Endothelial cell of umbilical vein (primary cell): ENCODE results near the gene PAOX. TPM values are rescaled to one million over a fixed set of nuclear protein-coding genes. Genes with fewer than 3 reads are reported as not detected.

Source experiments
- BruUV-seq: library from RNA; stranded (reverse); fragments of 400-500 nt; replicated peaks from 2 replicates; lab custom pipeline; 2021; lab: Mats Ljungman, UMichigan
- CTCF ChIA-PET: fragments of 300-600, 350-600 bp; sonication (Branson Sonifier 250); formaldehyde crosslinking; loops from one replicate; lab custom pipeline; 2021; ENCODE audit warnings: antibody characterized with exemption, inconsistent platforms; lab: Charles Lee
- POLR2A ChIA-PET: fragments of 300-600, 350-600 bp; sonication (Branson Sonifier 250); formaldehyde crosslinking; loops from one replicate; lab custom pipeline; 2021; ENCODE audit warnings: antibody characterized with exemption, inconsistent platforms; lab: Charles Lee
- DNase-seq: peaks from one replicate; pipeline ENCODE4 v3.0.0-alpha.2; 2011; ENCODE audit warnings: low read depth, low spot score
- FAIRE-seq: peaks from 2 replicates; lab custom pipeline; 2011; peaks lifted over from hg19 to GRCh38; lab: Jason Lieb, UNC
- H2AFZ ChIP-seq: 2 replicates; pipeline ENCODE4 v1.6.0; 2012; ENCODE audit warnings: low read depth, low read length, control low read depth, inconsistent platforms
- H3K27ac ChIP-seq: 2 replicates; pipeline ENCODE4 v1.5.1; 2011; ENCODE audit warnings: low read depth, mild to moderate bottlenecking, control low read depth, low read length, moderate library complexity; ENCODE audit not compliant: insufficient read depth
- H3K27me3 ChIP-seq, 2 experiments: 2 replicates each; pipeline versions ENCODE4 v1.6.0 to v1.6.1; 2011; ENCODE audit warnings: low read length in 2 of 2, mixed read lengths in 1 of 2; ENCODE audit not compliant: control insufficient read depth in 2 of 2, insufficient read depth in 2 of 2
- H3K36me3 ChIP-seq, 2 experiments: 2 replicates in 1 of 2; 3 replicates in 1 of 2; pipeline ENCODE4 v1.5.1; 2011; ENCODE audit warnings: low read length in 2 of 2, mild to moderate bottlenecking in 1 of 2, moderate library complexity in 1 of 2; ENCODE audit not compliant: control insufficient read depth in 2 of 2, insufficient read depth in 2 of 2; ENCODE audit errors: extremely low read depth in 1 of 2
- H3K4me1 ChIP-seq: 3 replicates; pipeline ENCODE4 v1.5.1; 2011; ENCODE audit warnings: mild to moderate bottlenecking, low read length; ENCODE audit not compliant: control insufficient read depth, insufficient read depth; ENCODE audit errors: extremely low read depth
- H3K4me2 ChIP-seq: 2 replicates; pipeline ENCODE4 v1.6.1; 2011; ENCODE audit warnings: low read length, control low read depth, mixed read lengths; ENCODE audit not compliant: insufficient read depth
- H3K4me3 ChIP-seq, 3 experiments: fragments of 200-600 bp in 1 of 3; sonication (generic), shearing (Covaris generic) in 1 of 3; replicated peaks in 1 of 3; 2 replicates each; pipeline ENCODE4 v1.5.1; 2011 to 2016; ENCODE audit warnings: control low read depth in 3 of 3, low read length in 3 of 3, mild to moderate bottlenecking in 2 of 3, inconsistent platforms in 1 of 3, low read depth in 1 of 3, moderate library complexity in 1 of 3; ENCODE audit not compliant: insufficient read depth in 1 of 3
- H3K79me2 ChIP-seq: 2 replicates; pipeline ENCODE4 v1.6.0; 2012; ENCODE audit warnings: low read length, inconsistent platforms; ENCODE audit not compliant: control insufficient read depth, insufficient read depth
- H3K9ac ChIP-seq: replicated peaks from 2 replicates; pipeline ENCODE3; 2011; ENCODE audit warnings: low read length, control low read depth; ENCODE audit not compliant: insufficient read depth; ENCODE audit errors: extremely low read depth
- H3K9me1 ChIP-seq: replicated peaks from 3 replicates; pipeline ENCODE4 v1.6.0; 2011; ENCODE audit warnings: mild to moderate bottlenecking, low read length; ENCODE audit not compliant: control insufficient read depth, insufficient read depth; ENCODE audit errors: extremely low read depth
- H3K9me3 ChIP-seq: replicated peaks from 2 replicates; pipeline ENCODE4 v1.5.1; 2012; ENCODE audit warnings: low read length, inconsistent platforms; ENCODE audit not compliant: control insufficient read depth, insufficient read depth
- H4K20me1 ChIP-seq: replicated peaks from 2 replicates; pipeline ENCODE3; 2011; ENCODE audit warnings: mild to moderate bottlenecking, low read length; ENCODE audit not compliant: control insufficient read depth, insufficient read depth; ENCODE audit errors: extremely low read depth
- CTCF ChIP-seq, 2 donors: IDR thresholded peaks; 1 replicate in 1 of 2; 2 replicates in 1 of 2; pipeline ENCODE4 v1.5.1; 2011; ENCODE audit warnings: low read length in 2 of 2, mild to moderate bottlenecking in 2 of 2, moderate library complexity in 2 of 2, control low read depth in 1 of 2, inconsistent platforms in 1 of 2, low read depth in 1 of 2; ENCODE audit not compliant: insufficient read depth in 1 of 2; ENCODE audit errors: extremely low read depth in 1 of 2
- EZH2 ChIP-seq: IDR thresholded peaks from 2 replicates; pipeline ENCODE4 v1.6.1; 2012; ENCODE audit warnings: borderline replicate concordance, low read depth, mild to moderate bottlenecking, moderate library complexity, low read length, inconsistent platforms; ENCODE audit not compliant: severe bottlenecking
- FOS ChIP-seq: IDR thresholded peaks from 2 replicates; pipeline ENCODE4 v1.6.1; 2011; ENCODE audit warnings: mild to moderate bottlenecking, low read length, moderate library complexity, borderline replicate concordance; ENCODE audit not compliant: insufficient read depth
- GATA2 ChIP-seq: IDR thresholded peaks from 2 replicates; pipeline ENCODE4 v1.7.0; 2011; ENCODE audit warnings: low read depth, mild to moderate bottlenecking, moderate library complexity, mixed read lengths, low read length; ENCODE audit not compliant: insufficient read length, insufficient read depth
- JUN ChIP-seq: IDR thresholded peaks from 2 replicates; pipeline ENCODE4 v1.6.1; 2011; ENCODE audit warnings: borderline replicate concordance, low read depth; ENCODE audit not compliant: insufficient read length, insufficient read depth
- MAX ChIP-seq: IDR thresholded peaks from 2 replicates; pipeline ENCODE4 v1.6.1; 2011; ENCODE audit not compliant: insufficient read depth, insufficient read length
- MYC ChIP-seq: IDR thresholded peaks from one replicate; pipeline ENCODE4 v1.6.1; 2011; ENCODE audit warnings: mild to moderate bottlenecking, low read depth, low read length
- POLR2A ChIP-seq: IDR thresholded peaks from 2 replicates; pipeline ENCODE4 v1.6.1; 2012; ENCODE audit warnings: low read depth, mild to moderate bottlenecking, control low read depth, low read length
- POLR2AphosphoS5 ChIP-seq: IDR thresholded peaks from 2 replicates; pipeline ENCODE4 v1.6.1; 2012; ENCODE audit warnings: low read depth, mild to moderate bottlenecking, control low read depth, low read length, moderate library complexity; ENCODE audit not compliant: insufficient read depth
- dilution Hi-C: fragments of 300-500 bp; cut with MboI; formaldehyde crosslinking; loops from one replicate; pipeline ENCODE4 v1.15.0; 2019; ENCODE audit warnings: low sequenced_read_pairs; ENCODE audit not compliant: extremely low pct_ligation_motif_present
- intact Hi-C: fragments of 100-400 bp; cut with micrococcal nuclease; formaldehyde crosslinking; loops from one replicate; pipeline ENCODE4 v1.10.0; 2022
- polyA plus RNA-seq, 4 experiments: library from polyadenylated mRNA; depleted of rRNA in 3 of 4; stranded (reverse) in 3 of 4; unstranded in 1 of 4; fragments of >200 nt; gene quantifications; 2 replicates each; pipeline versions ENCODE4 v1.2.1 to v1.2.3, GENCODE V29; 2011 to 2012; ENCODE audit warnings: missing spikeins in 1 of 4
- total RNA-seq: library from RNA; stranded (reverse); gene quantifications from 2 replicates; pipeline ENCODE4 v1.2.3, GENCODE V29; 2021

PAOX gene
- total and polyA plus RNA-seq, 2 donors (not counting 3 experiments of a cell fraction or from before 2014, with no cell fraction given), result 2.6 to 3.8 TPM

DNA sequence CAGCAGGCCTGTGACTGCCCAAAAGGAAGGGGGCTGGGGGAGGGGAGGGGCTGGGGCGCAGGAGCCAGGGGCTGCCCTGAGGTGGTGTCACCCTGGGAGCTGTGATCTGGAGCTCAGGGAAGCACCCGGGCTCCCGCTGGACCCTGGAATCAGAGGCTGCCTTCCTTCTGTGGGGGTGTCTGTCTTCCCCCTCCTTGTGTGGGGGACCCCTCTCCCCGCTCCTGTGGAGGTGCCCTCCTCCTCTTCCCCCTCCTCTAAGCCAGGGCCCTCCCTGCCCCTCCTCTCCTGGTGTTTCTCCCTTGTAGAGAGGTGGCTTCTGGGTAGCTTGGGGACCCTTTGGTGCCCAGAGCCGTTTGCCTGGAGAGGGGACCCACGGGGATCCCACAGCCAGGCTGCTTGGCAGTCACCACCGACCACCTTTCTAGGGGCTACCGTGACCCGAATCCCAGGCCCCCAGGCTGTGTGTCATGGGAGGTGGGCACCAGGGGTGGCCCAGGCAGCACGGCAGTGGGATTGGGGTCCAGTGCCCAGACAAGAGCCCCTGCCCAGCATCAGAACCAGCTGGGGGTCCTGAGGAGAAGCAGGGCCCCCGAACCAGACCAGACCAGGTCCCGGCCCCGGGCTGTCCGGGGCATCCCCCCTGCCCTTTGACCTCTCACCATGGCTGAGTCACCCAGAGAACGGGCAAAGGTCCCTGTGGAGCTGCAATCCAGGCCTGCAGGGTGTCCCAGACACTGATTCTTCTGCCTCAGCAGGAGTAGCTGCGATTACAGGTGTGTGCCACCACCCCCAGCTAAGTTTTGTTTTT, 31.1 kb upstream of the PAOX start:
- POLR2A ChIA-PET, result no interaction called here
- Histone ChIP-seq H3K4me3 (no peak overlapping the region), H3K79me2 (no peaks in the 10 kb centered on the region), H3K9me3 (no peaks in the 10 kb centered on the region), H2AFZ (no peak overlapping the region), H3K4me1 (no peaks in the 10 kb centered on the region), H3K9ac (no peak overlapping the region), H3K27ac (no peak overlapping the region), H3K9me1 (no peaks in the 10 kb centered on the region), H3K4me2 (no peak overlapping the region), H4K20me1 (no peaks in the 10 kb centered on the region), H3K36me3 (no peaks in the 10 kb centered on the region), H3K27me3 (no peaks in the 10 kb centered on the region)
- no TSS peak for BruUV-seq
- intact Hi-C loops (no loop called here), dilution Hi-C loops (no loop called here)
- no peak for FAIRE-seq
- DNase-seq, result no peak
- CTCF ChIA-PET, result interaction anchor here (2.9 kb wide), 1 partner anchor 18 kb away, joined by 14 read pairs; no protein-coding TSS in a partner anchor
- TF ChIP-seq CTCF (IDR thresholded peaks at IDR 0.05; ENCODE audit: extremely low read depth in 1 of 2, insufficient read depth in 1 of 2, low read depth in 1 of 2, low read length in 2 of 2) (no peak), JUN (no peak), FOS (no peak), POLR2AphosphoS5 (no peak), GATA2 (no peak), EZH2 (no peak), POLR2A (no peak), MYC (no peak), MAX (no peak)
